Nephron progenitor cell (in vitro differentiated cells): Measurements from ENCODE around the gene GNAL.
A peak's percentile ranks its signal among the peaks of the same experiment; 100 is the strongest.

ENCODE experiments used
- DNase-seq: peaks from one replicate; pipeline ENCODE4 v3.0.0; 2021
- H3K27ac Mint-ChIP-seq: 2 replicates; pipeline ENCODE4 v1.8.0; 2021; ENCODE audit warnings: mild to moderate bottlenecking, moderate library complexity, mixed read lengths
- H3K27me3 Mint-ChIP-seq: 2 replicates; pipeline ENCODE4 v1.8.0; 2021; ENCODE audit warnings: mild to moderate bottlenecking, low read depth, mixed read lengths; ENCODE audit not compliant: poor library complexity
- H3K36me3 Mint-ChIP-seq: 2 replicates; pipeline ENCODE4 v1.8.0; 2021; ENCODE audit warnings: low read depth, mixed read lengths
- H3K4me1 Mint-ChIP-seq: 2 replicates; pipeline ENCODE4 v1.8.0; 2021; ENCODE audit warnings: mixed read lengths
- H3K4me3 Mint-ChIP-seq: 2 replicates; pipeline ENCODE4 v1.8.0; 2021; ENCODE audit warnings: mild to moderate bottlenecking, moderate library complexity, mixed read lengths
- H3K9me3 Mint-ChIP-seq: 2 replicates; pipeline ENCODE4 v1.8.0; 2021; ENCODE audit warnings: mild to moderate bottlenecking, moderate library complexity, mixed read lengths
- CTCF ChIP-seq: fragments of 200-600 bp; sonication (generic); IDR thresholded peaks from 2 replicates; pipeline ENCODE4 v1.5.0; 2021; ENCODE audit warnings: antibody characterized with exemption

The GNAL gene

GRCh38 chr18:11780042-11780441 lies 91.0 kb downstream of the GNAL start:
- peaks cover 4% of the 10 kb centered on the region for H3K27me3 Mint-ChIP-seq
- no peak overlapping the region for H3K4me3 Mint-ChIP-seq
- no peaks in the 10 kb centered on the region for H3K9me3 Mint-ChIP-seq
- peaks cover 15% of the 10 kb centered on the region for H3K4me1 Mint-ChIP-seq
- no peak overlapping the region for H3K27ac Mint-ChIP-seq
- no peak for TF ChIP-seq CTCF
- peaks cover 11% of the 10 kb centered on the region for H3K36me3 Mint-ChIP-seq
- no peak for DNase-seq

- peaks cover 9% of the 10 kb centered on the region for H3K36me3 Mint-ChIP-seq
- no peak overlapping the region for H3K27ac Mint-ChIP-seq
- no peak for DNase-seq
- H3K4me1 Mint-ChIP-seq, result peaks cover 28% of the 10 kb centered on the region
- H3K9me3 Mint-ChIP-seq, result no peaks in the 10 kb centered on the region
- no peak for TF ChIP-seq CTCF
- H3K27me3 Mint-ChIP-seq, result peaks cover 4% of the 10 kb centered on the region
- H3K4me3 Mint-ChIP-seq, result no peak overlapping the region
These were observed 94.8 kb downstream of the GNAL start for GRCh38 chr18:11783716-11784331.

GRCh38 chr18:11784674-11785304 lies 95.7 kb downstream of the GNAL start:
- DNase-seq, result no peak
- Mint-ChIP-seq H3K9me3 (no peaks in the 10 kb centered on the region), H3K4me1 (peaks cover 33% of the 10 kb centered on the region), H3K27ac (peak overlapping the region; percentile 54), H3K4me3 (no peak overlapping the region), H3K36me3 (peaks cover 9% of the 10 kb centered on the region), H3K27me3 (no peaks in the 10 kb centered on the region)
- TF ChIP-seq CTCF, result no peak

GRCh38 chr18:11785444-11786055 lies 96.5 kb downstream of the GNAL start:
- Mint-ChIP-seq H3K36me3 (peaks cover 9% of the 10 kb centered on the region), H3K4me3 (peak overlapping the region; percentile 53), H3K9me3 (no peaks in the 10 kb centered on the region), H3K27me3 (no peaks in the 10 kb centered on the region), H3K4me1 (peaks cover 40% of the 10 kb centered on the region), H3K27ac (peak overlapping the region; percentile 27)
- peak; percentile 34 for DNase-seq
- no peak for TF ChIP-seq CTCF

- Mint-ChIP-seq H3K4me3 (no peak overlapping the region), H3K36me3 (peaks cover 26% of the 10 kb centered on the region), H3K27me3 (no peaks in the 10 kb centered on the region), H3K27ac (peak overlapping the region; percentile 49), H3K4me1 (peaks cover 33% of the 10 kb centered on the region), H3K9me3 (no peaks in the 10 kb centered on the region)
- DNase-seq, result no peak
- TF ChIP-seq CTCF, result no peak
These were observed 100.8 kb downstream of the GNAL start for GRCh38 chr18:11789716-11790510.
